SK-N-SH (cell line): ENCODE results near the gene SAG. TPM values are rescaled to one million over a fixed set of nuclear protein-coding genes. Genes with fewer than 3 reads are reported as not detected.

Source experiments
- CTCF ChIA-PET: fragments of 300-600, 350-600 bp; formaldehyde crosslinking; extraction: SDS; loops from one replicate; lab custom pipeline; 2021; lab: Yijun Ruan, JAX
- POLR2A ChIA-PET: fragments of 350-600 bp; sonication (Branson Sonifier 250); formaldehyde crosslinking; extraction: SDS; loops from one replicate; lab custom pipeline; 2020; ENCODE audit warnings: antibody characterized with exemption, inconsistent platforms; lab: Yijun Ruan, JAX
- DNase-seq: peaks from one replicate; pipeline ENCODE4 v3.0.0; 2012
- H2AFZ ChIP-seq: fragments of 200-600 bp; sonication (generic); 2 replicates; pipeline ENCODE4 v1.8.1; 2016; ENCODE audit warnings: antibody characterized with exemption, mild to moderate bottlenecking, low read depth
- H3F3A ChIP-seq: fragments of 200-600 bp; sonication (generic); replicated peaks from 2 replicates; pipeline ENCODE3; 2016; ENCODE audit warnings: antibody characterized with exemption, mild to moderate bottlenecking; ENCODE audit not compliant: insufficient read depth
- H3K27ac ChIP-seq, 2 experiments: fragments of 200-500 bp in 1 of 2; fragments of 200-600 bp in 1 of 2; sonication (Bioruptor generic) in 1 of 2; sonication (generic), shearing (Covaris generic) in 1 of 2; 2 replicates each; pipeline versions ENCODE4 v1.5.1 to v1.6.1; 2014 to 2016; ENCODE audit warnings: low read depth in 2 of 2, inconsistent platforms in 1 of 2, low read length in 1 of 2, mild to moderate bottlenecking in 1 of 2, mixed read lengths in 1 of 2
- H3K27me3 ChIP-seq: fragments of 200-600 bp; sonication (generic), shearing (Covaris generic); 2 replicates; pipeline ENCODE4 v1.6.1; 2016; ENCODE audit warnings: mixed run types; ENCODE audit not compliant: insufficient read depth
- H3K36me3 ChIP-seq, 2 experiments: fragments of 200-500 bp in 1 of 2; fragments of 200-600 bp in 1 of 2; sonication (Bioruptor generic) in 1 of 2; sonication (generic) in 1 of 2; replicated peaks in 1 of 2; 2 replicates each; pipeline versions ENCODE3 to v1.5.1; 2014 to 2016; ENCODE audit warnings: low read length in 1 of 2, mild to moderate bottlenecking in 1 of 2; ENCODE audit not compliant: insufficient read depth in 2 of 2, control insufficient read depth in 1 of 2
- H3K4me1 ChIP-seq, 2 experiments: fragments of 200-500 bp in 1 of 2; fragments of 200-600 bp in 1 of 2; sonication (Bioruptor generic) in 1 of 2; sonication (generic), shearing (Covaris generic) in 1 of 2; 2 replicates each; pipeline versions ENCODE4 v1.5.1 to v1.6.1; 2014 to 2016; ENCODE audit warnings: low read depth in 1 of 2, low read length in 1 of 2, mixed run types in 1 of 2; ENCODE audit not compliant: insufficient read depth in 2 of 2, control insufficient read depth in 1 of 2
- H3K4me2 ChIP-seq: fragments of 200-600 bp; sonication (generic), shearing (Covaris generic); 2 replicates; pipeline ENCODE4 v1.6.1; 2017; ENCODE audit warnings: mixed run types
- H3K4me3 ChIP-seq, 2 experiments: fragments of 200-500 bp in 1 of 2; fragments of 200-600 bp in 1 of 2; sonication (Bioruptor generic) in 1 of 2; sonication (generic), shearing (Covaris generic) in 1 of 2; 2 replicates each; pipeline versions ENCODE4 v1.5.1 to v1.8.1; 2014 to 2016; ENCODE audit warnings: low read depth in 2 of 2, inconsistent platforms in 1 of 2, low read length in 1 of 2, mild to moderate bottlenecking in 1 of 2, mixed read lengths in 1 of 2, moderate library complexity in 1 of 2
- H3K79me2 ChIP-seq: fragments of 200-600 bp; sonication (generic); 2 replicates; pipeline ENCODE4 v1.8.1; 2017; ENCODE audit warnings: mild to moderate bottlenecking; ENCODE audit not compliant: insufficient read depth
- H3K9ac ChIP-seq: fragments of 200-600 bp; sonication (generic); 2 replicates; pipeline ENCODE4 v1.6.1; 2017; ENCODE audit warnings: mixed run types
- H3K9me2 ChIP-seq: fragments of 200-600 bp; sonication (generic); 2 replicates; pipeline ENCODE4 v1.6.1; 2017; ENCODE audit warnings: mixed run types
- H3K9me3 ChIP-seq: fragments of 200-600 bp; sonication (generic); 2 replicates; pipeline ENCODE4 v1.6.1; 2017; ENCODE audit warnings: mixed run types, mild to moderate bottlenecking, moderate library complexity
- H4K20me1 ChIP-seq: fragments of 200-600 bp; sonication (generic); 2 replicates; pipeline ENCODE4 v1.6.1; 2017; ENCODE audit warnings: mild to moderate bottlenecking, mixed run types; ENCODE audit not compliant: insufficient read depth
- CHD2 ChIP-seq: fragments of 150-350 bp; IDR thresholded peaks from 2 replicates; pipeline ENCODE4 v1.6.1; 2018; ENCODE audit warnings: low read length; ENCODE audit not compliant: partially characterized antibody
- EP300 ChIP-seq, 2 experiments: IDR thresholded peaks; 2 replicates each; pipeline versions ENCODE4 v1.4.0 to v1.6.1; 2012; ENCODE audit warnings: borderline replicate concordance in 1 of 2, low read depth in 1 of 2, low read length in 1 of 2
- FOSL2 ChIP-seq: IDR thresholded peaks from 2 replicates; pipeline ENCODE4 v1.4.0; 2012; ENCODE audit warnings: low read depth, mild to moderate bottlenecking, moderate library complexity, borderline replicate concordance
- FOXJ3 ChIP-seq: sonication (generic); formaldehyde crosslinking; IDR thresholded peaks from 2 replicates; pipeline ENCODE4 v1.5.1; 2020; ENCODE audit warnings: mild to moderate bottlenecking, missing genetic modification reagents
- GABPA ChIP-seq: IDR thresholded peaks from 2 replicates; pipeline ENCODE4 v1.4.0; 2012; ENCODE audit warnings: low read depth, mild to moderate bottlenecking
- GATA2 ChIP-seq: sonication (generic); formaldehyde crosslinking; IDR thresholded peaks from 2 replicates; pipeline ENCODE4 v1.5.0; 2020; ENCODE audit warnings: mild to moderate bottlenecking, missing genetic modification reagents
- MXI1 ChIP-seq: IDR thresholded peaks from 2 replicates; pipeline ENCODE4 v1.6.1; 2012; ENCODE audit warnings: mild to moderate bottlenecking, low read depth, low read length, improper control_type of control experiment
- POLR2AphosphoS5 ChIP-seq: IDR thresholded peaks from 2 replicates; pipeline ENCODE4 v1.6.1; 2012; ENCODE audit warnings: low read depth, low read length
- RAD21 ChIP-seq: IDR thresholded peaks from 2 replicates; pipeline ENCODE4 v1.6.1; 2012; ENCODE audit warnings: mild to moderate bottlenecking, low read length
- RCOR1 ChIP-seq: fragments of 150-350 bp; IDR thresholded peaks from 2 replicates; pipeline ENCODE4 v1.6.1; 2017; ENCODE audit warnings: antibody characterized with exemption, low read length
- RFX5 ChIP-seq: IDR thresholded peaks from 2 replicates; pipeline ENCODE4 v1.6.1; 2012; ENCODE audit warnings: mild to moderate bottlenecking, improper control_type of control experiment, low read length
- RXRA ChIP-seq: IDR thresholded peaks from 2 replicates; pipeline ENCODE4 v1.4.0; 2012; ENCODE audit warnings: low read depth, mild to moderate bottlenecking, borderline replicate concordance
- SMC3 ChIP-seq: IDR thresholded peaks from 2 replicates; pipeline ENCODE4 v1.6.1; 2012; ENCODE audit warnings: low read depth, low read length, improper control_type of control experiment
- TAF1 ChIP-seq: IDR thresholded peaks from 2 replicates; pipeline ENCODE4 v1.6.1; 2012; ENCODE audit warnings: low read depth, mild to moderate bottlenecking, low read length, moderate library complexity, borderline replicate concordance
- TEAD4 ChIP-seq: IDR thresholded peaks from 2 replicates; pipeline ENCODE4 v1.4.0; 2012; ENCODE audit warnings: mild to moderate bottlenecking, borderline replicate concordance; ENCODE audit not compliant: insufficient read depth
- USF2 ChIP-seq: fragments of 150-350 bp; IDR thresholded peaks from 2 replicates; pipeline ENCODE4 v1.6.1; 2017; ENCODE audit warnings: antibody characterized with exemption, low read length, low read depth, borderline replicate concordance
- YY1 ChIP-seq: IDR thresholded peaks from 2 replicates; pipeline ENCODE4 v1.4.0; 2012; ENCODE audit warnings: low read depth, mild to moderate bottlenecking
- ZBTB33 ChIP-seq: IDR thresholded peaks from 2 replicates; pipeline ENCODE4 v1.4.0; 2012; ENCODE audit warnings: low read depth, borderline replicate concordance
- WGBS: methylation state at CpG from one replicate; pipeline ENCODE4 v1.1.6; 2017; ENCODE audit warnings: low lambda C conversion rate; 5-methylcytosine and 5-hydroxymethylcytosine counted together
- polyA plus RNA-seq, 3 experiments: library from polyadenylated mRNA; depleted of rRNA; stranded (reverse); fragments of >200 nt; gene quantifications; 2 replicates each; pipeline ENCODE4 v1.2.3, GENCODE V29; 2012
- TF ChIP-seq, protein P1 (sequence below): IDR thresholded peaks from 2 replicates; pipeline ENCODE4 v1.4.0; 2012; ENCODE audit warnings: low read depth

Gene SAG
- polyA plus RNA-seq, 1 of the 3 experiments (the other 2 are of a cell fraction): not detected

DNA sequence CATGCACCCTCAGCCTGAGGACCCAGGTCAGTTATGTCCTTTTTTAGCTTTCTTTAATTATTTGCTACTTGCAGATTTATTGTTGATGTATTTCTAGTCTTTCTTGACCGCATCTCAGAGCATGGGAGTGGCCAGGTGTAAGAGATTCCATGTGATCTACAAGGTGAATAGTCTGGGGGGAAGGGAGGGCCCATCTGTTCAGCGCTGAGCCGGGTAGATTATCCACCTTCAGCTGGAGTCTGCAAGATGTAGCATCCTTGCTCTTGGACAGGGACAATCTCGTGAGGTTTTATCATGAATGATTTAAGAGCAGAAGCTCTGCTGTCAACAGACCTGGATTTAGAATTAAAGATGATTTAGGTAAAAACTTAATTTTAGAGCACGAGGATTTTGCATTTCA lies 34.7 kb downstream of the SAG start:
- ChIA-PET CTCF (interaction anchor here (0.7 to 2.0 kb wide), 3 partner anchors 12 to 101 kb away, joined by 3 to 6 read pairs (median 3); partner anchors contain the start of gene DGKD), POLR2A (no interaction called here)
- no peak for DNase-seq

GRCh38 chr2:233343171-233343705 lies 35.6 kb downstream of the SAG start:
- Histone ChIP-seq H3K9me3 (0 out of 2 replicates have a peak, but pooled peaks cover 3% of the 10 kb centered on the region), H3K27ac (no peak overlapping the region), H3K27me3 (no peaks in the 10 kb centered on the region), H3K4me1 (peaks cover 0 to 3% of the 10 kb centered on the region in 2 experiments; a peak in 1 of 4 replicates), H3K9ac (no peak overlapping the region), H3K4me3 (no peak overlapping the region), H3K79me2 (no peaks in the 10 kb centered on the region), H3K9me2 (no peaks in the 10 kb centered on the region), H2AFZ (no peak overlapping the region), H3F3A (no peaks in the 10 kb centered on the region), H3K4me2 (no peak overlapping the region), H3K36me3 (no peaks in the 10 kb centered on the region), H4K20me1 (no peaks in the 10 kb centered on the region)
- ChIA-PET CTCF (interaction anchor here (0.6 to 2.0 kb wide), 4 partner anchors 10 to 1593 kb away, joined by 3 to 6 read pairs (median 4); no protein-coding TSS in a partner anchor), POLR2A (no interaction called here)
- WGBS: 90% methylated on average over 15 of the region's 15 CpGs
- no peak for DNase-seq
- TF ChIP-seq RCOR1: no peak
- no peak for TF ChIP-seq USF2
- TF ChIP-seq RFX5: no peak
- TF ChIP-seq ZBTB33: no peak
- TF ChIP-seq TEAD4: no peak
- no peak for TF ChIP-seq POLR2AphosphoS5
- no peak for TF ChIP-seq SMC3
- TF ChIP-seq EP300 (IDR thresholded peaks at IDR 0.05; ENCODE audit: borderline replicate concordance in 1 of 2, low read depth in 1 of 2, low read length in 1 of 2): no peak
- TF ChIP-seq RAD21: no peak
- no peak for TF ChIP-seq FOSL2
- TF ChIP-seq CHD2: no peak
- no peak for TF ChIP-seq RXRA
- no peak for TF ChIP-seq GABPA
- TF ChIP-seq GATA2 (CRISPR knock-in tag): no peak

More for the DNA sequence above, 34.7 kb downstream of the SAG start:
- Histone ChIP-seq H3K27ac (no peak overlapping the region), H3K9me2 (no peaks in the 10 kb centered on the region), H3K27me3 (no peaks in the 10 kb centered on the region), H3F3A (no peaks in the 10 kb centered on the region), H3K9ac (no peak overlapping the region), H3K9me3 (0 out of 2 replicates have a peak, but pooled peaks cover 3% of the 10 kb centered on the region), H3K79me2 (no peaks in the 10 kb centered on the region), H3K4me1 (peaks cover 0 to 9% of the 10 kb centered on the region in 2 experiments; a peak in 1 of 4 replicates), H3K4me3 (no peak overlapping the region), H4K20me1 (no peaks in the 10 kb centered on the region), H2AFZ (no peak overlapping the region), H3K36me3 (no peaks in the 10 kb centered on the region), H3K4me2 (no peak overlapping the region)
- WGBS: 87% methylated on average over 5 of the region's 5 CpGs
- no peak for TF ChIP-seq YY1
- no peak for TF ChIP-seq ZBTB33
- no peak for TF ChIP-seq FOSL2
- TF ChIP-seq TAF1: no peak
- TF ChIP-seq POLR2AphosphoS5: no peak
- TF ChIP-seq GATA2 (CRISPR knock-in tag): no peak
- TF ChIP-seq, protein P1, sequence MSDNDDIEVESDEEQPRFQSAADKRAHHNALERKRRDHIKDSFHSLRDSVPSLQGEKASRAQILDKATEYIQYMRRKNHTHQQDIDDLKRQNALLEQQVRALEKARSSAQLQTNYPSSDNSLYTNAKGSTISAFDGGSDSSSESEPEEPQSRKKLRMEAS: no peak
- no peak for TF ChIP-seq SMC3
- TF ChIP-seq MXI1: no peak
- TF ChIP-seq FOXJ3 (CRISPR knock-in tag): no peak
- no peak for TF ChIP-seq TEAD4
- TF ChIP-seq RXRA: no peak
